ENCODE measurements around the gene PRKCE. TPM values are rescaled to one million over a fixed set of nuclear protein-coding genes. Genes with fewer than 3 reads are reported as not detected.

PRKCE gene
- total RNA-seq, 1 experiment from 2014 or later: 14.8 TPM

- no peak for TF ChIP-seq CBX3 (IDR thresholded peaks at IDR 0.05; ENCODE audit: low read depth)
- TF ChIP-seq YY1 (IDR thresholded peaks at IDR 0.05; ENCODE audit: extremely low read depth, insufficient replicate concordance, low read depth, low read length): no peak
- TF ChIP-seq ZFX (IDR thresholded peaks at IDR 0.05): no peak
- TF ChIP-seq REST (IDR thresholded peaks at IDR 0.05; ENCODE audit: low read depth): no peak
- TF ChIP-seq RAD21 (IDR thresholded peaks at IDR 0.05; ENCODE audit: low read depth): no peak
- TF ChIP-seq ELF1 (IDR thresholded peaks at IDR 0.05; ENCODE audit: borderline replicate concordance, low read depth): no peak
- no peak for TF ChIP-seq CTCF (IDR thresholded peaks at IDR 0.05 in 2 of 3, conservative IDR thresholded peaks at IDR 0.05 in 1 of 3; ENCODE audit: borderline replicate concordance in 1 of 3, insufficient read depth in 1 of 3, low read depth in 2 of 3, low read length in 2 of 3)
- TF ChIP-seq POLR2A (IDR thresholded peaks at IDR 0.05; ENCODE audit: borderline replicate concordance, extremely low read depth, insufficient read depth, insufficient read length): no peak
- no peak for TF ChIP-seq SIN3A (IDR thresholded peaks at IDR 0.05; ENCODE audit: low read depth)
- TF ChIP-seq MAX (IDR thresholded peaks at IDR 0.05): no peak
- TF ChIP-seq FOSL1 (IDR thresholded peaks at IDR 0.05; ENCODE audit: low read depth): no peak
- no peak for TF ChIP-seq ZNF274 (IDR thresholded peaks at IDR 0.05; ENCODE audit: low read depth, low read length)
- TF ChIP-seq CEBPB (IDR thresholded peaks at IDR 0.05; ENCODE audit: low read depth): no peak
- TF ChIP-seq EZH2 (IDR thresholded peaks at IDR 0.05): no peak
- TF ChIP-seq TCF7L2 (IDR thresholded peaks at IDR 0.05; ENCODE audit: borderline replicate concordance, extremely low read depth, insufficient read depth, insufficient read length): no peak
- H3K36me3 ChIP-seq (ENCODE audit: control insufficient read depth in 1 of 2, insufficient read depth in 2 of 2, low read length in 2 of 2): no peaks in the 10 kb centered on the region
- ChIA-PET RAD21 (ENCODE audit: low non-redundant PET in 1 of 2, low total read pairs in 2 of 2, uncharacterized antibody in 2 of 2, unreplicated experiment in 2 of 2) (no interaction called here), POLR2A (no interaction called here), CTCF (interaction anchor here (0.6 kb wide), 1 partner anchor 148 kb away, joined by 3 read pairs; no protein-coding TSS in a partner anchor)
- ATAC-seq (no peak), DNase-seq (ENCODE audit: low read depth, low spot score) (no peak)
- no peaks in the 10 kb centered on the region for H3K9me2 ChIP-seq (ENCODE audit: insufficient read depth)
- no peaks in the 10 kb centered on the region for H3K27me3 ChIP-seq (ENCODE audit: insufficient read depth, low read length)
- no peak overlapping the region for H3K4me3 ChIP-seq (replicated peaks in 1 of 2; ENCODE audit: low read depth in 1 of 2, low read length in 2 of 2)
- intact Hi-C loops (cut with micrococcal nuclease): no loop called here
- BruUV-seq (replicated peaks): no TSS peak
- no peak overlapping the region for H2AFZ ChIP-seq (ENCODE audit: low read depth, low read length, poor library complexity, severe bottlenecking)
- H3K9me3 ChIP-seq (ENCODE audit: control insufficient read depth in 1 of 2, insufficient read depth in 1 of 2, low read depth in 1 of 2, low read length in 2 of 2): no peaks in the 10 kb centered on the region
- no peaks in the 10 kb centered on the region for H3K79me2 ChIP-seq (ENCODE audit: insufficient read depth, low read length)
- H3K4me1 ChIP-seq (ENCODE audit: control insufficient read depth in 1 of 2, insufficient read depth in 2 of 2, low read length in 2 of 2): peaks cover 10 to 19% of the 10 kb centered on the region in 2 experiments; a peak in 2 of 4 replicates
- no peak overlapping the region for H3K27ac ChIP-seq (ENCODE audit: low read depth, low read length)
- H3K9ac ChIP-seq (ENCODE audit: low read length): no peak overlapping the region
- H3K4me2 ChIP-seq (ENCODE audit: low read length): no peak overlapping the region
- no peaks in the 10 kb centered on the region for H4K20me1 ChIP-seq (ENCODE audit: insufficient read depth)
Observed at GRCh38 chr2:46227022-46227421, 575.5 kb downstream of the PRKCE start.
